GM19238 (cell line): ENCODE measurements around the gene ANO4.

Experiments
- DNase-seq: peaks from one replicate; pipeline ENCODE4 v3.0.0; 2011; ENCODE audit warnings: low spot score; ENCODE audit not compliant: insufficient read length

Gene ANO4

DNA sequence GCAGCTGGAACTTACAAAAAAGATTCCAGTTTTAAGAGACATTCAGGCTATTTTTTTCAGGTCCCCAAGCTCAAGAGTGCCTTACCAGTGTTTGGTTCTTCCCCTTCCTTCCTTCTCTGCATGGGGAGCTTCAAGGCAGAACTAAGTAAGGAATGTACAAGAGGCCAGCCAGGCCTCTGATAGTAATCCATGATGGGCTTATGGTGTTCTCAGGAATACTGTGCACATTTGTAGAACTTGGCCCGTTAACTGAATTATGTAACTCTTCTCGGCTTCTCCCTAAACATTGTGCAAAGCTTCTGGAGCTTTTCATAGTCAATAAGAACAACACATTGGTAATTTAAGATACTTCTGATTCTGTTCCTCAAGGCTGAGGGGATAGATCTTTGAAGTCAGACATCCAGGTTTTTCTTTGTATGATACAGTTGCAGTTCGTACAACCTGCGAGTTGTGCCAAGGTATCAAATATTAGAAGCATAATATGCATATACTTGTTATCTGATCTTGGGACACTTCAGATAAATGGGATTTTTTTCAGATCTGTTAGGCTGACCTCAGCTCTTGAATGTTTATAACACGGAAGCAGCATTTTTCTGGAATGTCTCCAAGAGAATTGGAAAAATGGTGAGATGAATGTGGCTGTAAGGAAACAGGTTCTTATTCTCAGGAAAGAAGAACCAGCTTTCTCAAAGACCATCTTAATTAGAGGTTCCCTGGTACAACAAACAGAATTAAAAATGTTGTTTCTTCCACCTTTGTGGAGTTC lies 148.6 kb downstream of the ANO4 start:
- DNase-seq = no peak

DNA sequence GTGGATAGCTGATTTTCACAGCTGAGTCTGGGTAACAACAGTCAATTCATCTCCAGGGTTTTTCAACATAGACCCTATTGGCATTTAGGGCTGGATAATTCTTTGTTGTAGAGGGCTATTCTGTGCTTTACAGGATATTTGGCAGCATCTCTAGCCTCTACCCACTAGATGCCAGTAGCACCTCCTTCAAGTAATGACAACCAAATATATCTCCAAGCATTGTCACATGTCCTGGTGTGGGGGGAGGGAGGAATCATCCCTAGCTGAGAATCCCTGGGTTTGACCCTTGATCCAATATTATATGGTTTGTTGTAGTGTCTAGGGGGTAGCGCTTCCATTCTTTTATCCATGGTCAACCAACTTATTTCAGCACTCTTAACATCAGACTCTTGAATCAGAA lies 157.2 kb downstream of the ANO4 start:
- no peak for DNase-seq

DNA sequence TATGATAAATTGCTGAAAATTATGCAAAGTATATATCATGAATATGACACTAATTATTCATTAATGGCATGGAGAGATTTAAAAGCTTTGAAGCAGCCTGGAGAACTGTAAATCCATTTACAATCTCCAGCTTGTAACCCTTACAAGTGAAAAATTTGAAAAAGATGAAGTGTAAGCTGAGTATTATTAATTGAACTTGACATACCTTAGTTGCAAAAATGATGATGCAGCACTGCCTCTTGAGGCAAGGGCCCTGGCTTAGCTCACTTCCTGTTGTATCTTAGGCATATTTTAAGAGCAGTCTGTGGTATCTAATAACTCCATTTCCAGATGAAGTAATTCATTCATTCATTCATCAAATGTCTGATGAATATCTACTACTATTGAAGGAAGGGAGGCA lies 158.6 kb downstream of the ANO4 start:
- no peak for DNase-seq

GRCh38 chr12:100953677-100954076 lies 159.1 kb downstream of the ANO4 start:
- no peak for DNase-seq

DNA sequence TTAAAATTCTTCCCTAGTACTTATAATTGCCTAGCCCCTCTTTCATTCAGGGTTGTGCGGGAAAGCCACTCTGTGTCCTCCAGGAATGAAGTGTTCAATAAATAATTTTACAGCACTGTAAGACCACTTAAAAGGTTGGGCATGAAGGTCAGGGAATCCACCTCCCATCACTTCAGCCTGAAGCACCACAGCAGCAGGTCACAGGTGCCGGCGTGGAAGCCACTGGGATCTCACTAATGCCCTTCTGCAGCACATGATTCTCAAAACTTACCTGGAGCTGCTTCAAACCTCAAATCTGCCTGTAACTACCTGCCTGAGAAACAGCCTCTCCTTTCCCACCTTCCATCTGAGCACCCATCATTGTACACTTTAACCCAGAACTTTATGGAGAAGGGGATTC lies 159.5 kb downstream of the ANO4 start:
- DNase-seq = no peak

GRCh38 chr12:100955139-100955538 lies 160.6 kb downstream of the ANO4 start:
- no peak for DNase-seq

GRCh38 chr12:100956311-100956852 lies 161.8 kb downstream of the ANO4 start:
- no peak for DNase-seq

- no peak for DNase-seq
Measured at GRCh38 chr12:100959481-100959880, 164.9 kb downstream of the ANO4 start.

- DNase-seq = no peak
Measured at GRCh38 chr12:100962086-100962712, 167.6 kb downstream of the ANO4 start.

DNA sequence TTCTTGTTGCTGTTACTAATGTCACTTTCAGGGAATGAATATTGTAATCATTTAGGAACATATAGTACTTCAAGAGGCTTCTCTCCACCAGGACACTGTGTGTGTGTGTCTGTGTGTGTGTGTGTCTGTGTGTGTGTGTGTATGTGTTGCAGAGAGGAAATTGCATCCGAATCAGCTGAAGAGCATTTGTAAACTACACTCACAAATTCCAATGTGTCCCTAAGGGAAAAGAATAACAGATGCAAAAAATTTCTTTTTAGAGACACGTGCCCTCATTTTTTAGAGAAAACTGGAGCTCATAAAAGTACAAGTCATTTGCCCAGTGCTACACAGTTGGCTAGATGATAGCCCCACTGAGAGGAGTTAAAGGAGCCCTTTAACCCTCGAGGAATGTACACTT lies 168.8 kb downstream of the ANO4 start:
- no peak for DNase-seq

GRCh38 chr12:100964028-100964427 lies 169.5 kb downstream of the ANO4 start:
- DNase-seq = no peak

- DNase-seq = no peak
Measured at GRCh38 chr12:100967189-100967588, 172.6 kb downstream of the ANO4 start.

- DNase-seq = no peak
Measured at GRCh38 chr12:100970894-100971293, 176.3 kb downstream of the ANO4 start.

GRCh38 chr12:100972121-100972520 lies 177.5 kb downstream of the ANO4 start:
- no peak for DNase-seq

- DNase-seq = no peak
Measured at GRCh38 chr12:100974341-100974740, 179.8 kb downstream of the ANO4 start.

DNA sequence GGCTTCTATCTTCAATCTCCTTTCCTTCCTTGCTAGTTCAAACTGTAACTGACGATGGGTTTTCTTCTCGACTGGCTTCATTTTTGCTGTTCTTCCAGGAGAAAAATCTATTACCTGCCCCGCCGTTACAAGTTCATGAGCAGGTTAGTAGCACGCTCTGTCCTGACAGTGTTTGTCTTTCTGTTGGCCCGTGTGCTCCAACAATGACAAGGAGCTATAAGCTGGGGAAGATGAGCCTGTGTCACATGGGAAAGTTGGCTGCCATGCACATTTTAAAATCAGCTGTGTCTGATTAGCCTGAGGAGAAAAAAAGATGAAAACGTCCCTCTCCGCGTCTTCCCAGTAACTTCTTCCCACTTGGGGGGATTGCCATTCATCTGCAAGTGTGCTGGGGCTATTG lies 180.2 kb downstream of the ANO4 start:
- no peak for DNase-seq

DNA sequence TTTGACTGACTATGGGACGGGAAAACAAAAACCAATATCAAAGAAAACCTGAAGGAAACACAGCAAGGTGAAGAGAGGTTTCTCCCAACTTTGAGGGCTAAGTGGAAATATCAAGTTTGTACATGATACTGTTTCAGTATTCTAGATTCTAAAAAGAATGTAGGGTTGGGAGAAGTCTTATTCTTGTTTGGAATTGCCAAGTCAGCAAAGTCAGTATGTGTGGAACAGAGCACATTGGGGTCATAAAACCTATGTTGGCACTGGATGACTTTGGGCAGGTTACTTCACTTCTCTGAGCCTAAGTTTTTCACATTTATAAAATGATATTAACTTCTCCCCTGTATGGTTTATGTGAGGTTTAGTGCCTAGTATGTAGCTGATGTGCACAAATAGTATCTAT lies 182.2 kb downstream of the ANO4 start:
- no peak for DNase-seq

DNA sequence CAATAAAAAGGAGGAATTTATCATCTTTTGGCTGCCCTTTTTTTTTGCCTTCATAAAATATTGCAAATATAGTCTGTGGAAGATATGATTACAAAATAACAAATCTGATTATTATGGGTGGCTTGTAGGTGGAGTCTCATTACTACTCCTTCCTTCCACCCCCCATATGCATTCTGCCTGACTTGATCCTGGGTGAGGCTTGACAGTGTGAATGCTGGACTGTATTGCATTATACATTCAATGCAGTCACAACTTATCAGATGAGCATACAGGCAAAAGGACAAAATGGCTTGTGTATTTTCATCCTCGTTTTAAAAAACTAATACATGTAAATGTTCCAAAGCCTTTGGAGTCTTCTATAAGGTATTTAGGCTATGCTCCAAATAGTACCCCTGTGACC lies 186.3 kb downstream of the ANO4 start:
- DNase-seq = no peak

DNA sequence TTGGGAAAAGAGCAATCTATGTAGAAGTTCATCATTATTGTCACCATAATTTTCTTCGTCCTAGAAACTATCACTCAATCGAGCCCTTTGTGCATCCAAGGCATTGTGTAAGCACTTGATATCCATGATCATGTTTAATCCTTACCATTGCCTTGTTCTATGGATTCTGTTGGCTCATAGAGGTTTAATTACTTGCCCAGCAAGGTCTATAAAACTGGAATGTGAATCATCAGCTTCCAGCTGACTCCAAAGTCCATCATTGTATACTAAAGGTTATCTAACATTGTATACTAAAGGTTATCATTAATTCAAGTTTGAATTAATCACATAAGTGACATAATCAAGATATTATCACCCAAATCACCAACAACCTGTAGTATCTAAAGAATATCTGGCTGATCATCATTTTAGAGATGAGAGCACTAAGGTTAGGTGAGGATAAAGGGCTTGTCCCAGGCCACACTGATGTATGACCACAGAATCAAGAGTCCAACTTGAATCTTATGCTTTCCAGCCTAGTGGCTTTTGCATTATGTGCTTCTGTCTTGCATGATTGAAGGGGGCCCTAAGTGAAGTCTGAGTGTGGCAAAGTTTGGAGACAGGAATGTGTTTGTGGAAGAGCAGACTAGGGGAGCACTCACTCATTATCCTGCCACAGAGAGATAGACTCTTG lies 188.1 kb downstream of the ANO4 start:
- DNase-seq = no peak

- DNase-seq = no peak
Measured at GRCh38 chr12:100984796-100985195, 190.2 kb downstream of the ANO4 start.

- DNase-seq = no peak
Measured at GRCh38 chr12:100986595-100987547, 192.3 kb downstream of the ANO4 start.
